ENCODE data around the gene NPAS2.

Gene NPAS2

GRCh38 chr2:100976061-100976460 lies 156.1 kb downstream of the NPAS2 start:
- no peak for DNase-seq

- no peak for DNase-seq
Measured at GRCh38 chr2:100976645-100977391, 156.9 kb downstream of the NPAS2 start.

GRCh38 chr2:100977511-100977910 lies 157.6 kb downstream of the NPAS2 start:
- DNase-seq, result no peak

GRCh38 chr2:100978582-100979191 lies 158.7 kb downstream of the NPAS2 start:
- no peak for DNase-seq

- no peak for DNase-seq
Measured at GRCh38 chr2:100980046-100980445, 160.1 kb downstream of the NPAS2 start.

GRCh38 chr2:100981011-100981410 lies 161.1 kb downstream of the NPAS2 start:
- DNase-seq, result no peak

- no peak for DNase-seq
Measured at GRCh38 chr2:100982431-100982861, 162.5 kb downstream of the NPAS2 start.

DNA sequence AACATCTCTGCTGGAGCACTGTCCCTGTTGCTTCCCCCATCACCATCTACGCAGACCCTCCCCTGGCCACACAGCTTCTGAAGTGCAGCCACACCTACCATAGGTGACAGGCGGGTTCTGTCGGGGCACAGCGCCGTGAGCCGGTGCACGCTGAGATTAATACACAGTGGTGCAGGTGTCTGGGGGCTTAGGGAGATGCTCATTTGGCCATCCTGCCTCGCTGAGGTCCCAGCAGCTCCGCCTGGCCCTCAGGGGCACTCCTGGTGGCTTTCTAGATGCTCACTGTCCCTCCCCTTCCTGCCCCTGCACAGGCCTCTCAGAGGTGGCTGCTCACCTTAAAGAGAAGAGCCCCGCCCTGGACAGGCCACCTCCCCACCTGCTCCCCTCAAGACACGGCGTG lies 163.3 kb downstream of the NPAS2 start:
- no peak for DNase-seq

DNA sequence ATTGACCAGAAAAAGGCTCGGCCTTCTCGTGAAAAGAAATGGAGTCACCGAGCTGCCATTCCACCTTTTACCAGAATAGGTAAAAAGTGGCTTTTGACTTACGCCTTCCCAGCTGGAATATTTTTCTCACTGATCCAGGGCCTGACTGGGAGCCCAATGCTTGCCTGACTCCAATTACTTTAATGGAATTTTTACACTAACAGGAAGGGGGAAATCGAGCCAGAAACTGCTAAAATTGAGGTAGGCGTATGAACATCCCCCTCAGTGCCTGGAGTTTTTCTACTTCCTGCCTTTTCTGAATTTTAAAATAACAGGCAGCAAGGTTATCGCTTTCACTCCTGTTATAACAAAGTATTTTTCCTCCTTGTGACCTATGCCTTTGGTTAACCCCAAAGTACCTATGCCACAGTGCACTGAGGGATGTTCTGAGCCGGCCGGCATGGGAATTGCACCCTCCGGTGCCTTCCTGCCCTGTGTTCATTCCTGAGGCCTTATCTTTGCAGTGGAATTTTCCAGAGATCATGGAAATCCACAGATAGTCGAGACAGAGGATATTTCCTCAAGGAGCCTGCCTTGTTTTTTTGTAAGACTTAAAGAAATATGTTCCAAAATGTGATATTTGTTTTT lies 163.9 kb downstream of the NPAS2 start:
- no peak for DNase-seq

DNA sequence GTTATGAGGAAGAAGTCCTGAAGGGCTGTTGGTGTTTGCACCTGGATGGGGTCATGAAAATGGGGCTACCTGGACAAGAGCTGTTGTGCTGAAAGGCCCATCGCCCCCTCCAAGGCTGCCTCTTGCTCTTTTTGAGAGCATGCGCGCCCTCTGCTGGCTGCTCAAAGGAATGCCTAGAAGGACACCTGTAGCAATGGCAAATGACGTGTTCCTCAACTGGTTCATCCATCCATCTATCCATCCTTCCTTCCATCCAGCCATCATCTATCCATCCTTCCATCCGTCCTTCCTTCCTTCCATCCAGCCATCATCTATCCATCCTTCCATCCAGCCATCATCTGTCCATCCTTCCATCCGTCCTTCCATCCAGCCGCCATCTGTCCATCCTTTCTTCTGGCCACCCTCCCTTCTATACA lies 165.0 kb downstream of the NPAS2 start:
- DNase-seq, result peak; percentile 83

DNA sequence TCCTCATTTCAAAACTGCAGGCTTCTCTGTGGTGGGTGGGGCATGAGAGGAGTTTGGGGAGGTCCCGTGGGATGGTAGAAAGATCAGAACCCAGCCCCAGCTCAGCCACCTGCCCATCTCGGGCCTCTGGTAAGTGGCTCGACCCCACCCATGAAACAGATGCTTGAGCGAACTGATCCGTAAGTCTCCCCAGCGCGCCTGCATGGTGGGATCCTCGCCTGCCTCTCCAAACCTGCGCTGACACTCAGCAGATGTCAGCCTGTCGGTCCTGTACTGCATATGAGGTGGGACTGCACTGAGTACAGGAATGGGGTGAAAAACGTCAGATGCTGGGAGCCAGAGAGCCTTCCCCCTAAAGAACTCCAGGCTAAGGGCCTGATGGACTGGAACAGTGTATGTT lies 166.2 kb downstream of the NPAS2 start:
- DNase-seq, result no peak

- DNase-seq, result no peak
Measured at GRCh38 chr2:100987536-100987935, 167.6 kb downstream of the NPAS2 start.

GRCh38 chr2:100987974-100988373 lies 168.0 kb downstream of the NPAS2 start:
- DNase-seq, result no peak

GRCh38 chr2:100988630-100989417 lies 168.9 kb downstream of the NPAS2 start:
- DNase-seq, result no peak

DNA sequence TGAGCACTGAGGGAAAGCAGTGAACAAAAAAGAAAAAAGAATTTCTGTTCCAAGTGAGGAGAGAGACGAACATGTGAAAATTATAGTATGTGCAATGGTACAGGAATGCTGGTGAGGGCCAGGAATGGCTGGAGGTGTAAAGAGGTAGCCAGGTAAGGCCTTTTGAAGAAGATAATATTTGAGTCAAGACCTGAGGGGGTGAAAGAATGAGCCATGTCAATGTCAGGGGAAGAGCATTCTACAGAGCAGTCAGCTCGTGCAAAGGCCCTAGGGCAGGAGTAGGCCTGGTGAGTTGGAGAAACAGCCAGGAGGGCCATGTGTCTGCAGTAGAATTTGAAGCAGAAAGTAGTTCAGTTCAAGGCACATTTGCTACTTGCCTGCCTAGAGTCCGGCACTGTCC lies 169.7 kb downstream of the NPAS2 start:
- DNase-seq, result no peak

DNA sequence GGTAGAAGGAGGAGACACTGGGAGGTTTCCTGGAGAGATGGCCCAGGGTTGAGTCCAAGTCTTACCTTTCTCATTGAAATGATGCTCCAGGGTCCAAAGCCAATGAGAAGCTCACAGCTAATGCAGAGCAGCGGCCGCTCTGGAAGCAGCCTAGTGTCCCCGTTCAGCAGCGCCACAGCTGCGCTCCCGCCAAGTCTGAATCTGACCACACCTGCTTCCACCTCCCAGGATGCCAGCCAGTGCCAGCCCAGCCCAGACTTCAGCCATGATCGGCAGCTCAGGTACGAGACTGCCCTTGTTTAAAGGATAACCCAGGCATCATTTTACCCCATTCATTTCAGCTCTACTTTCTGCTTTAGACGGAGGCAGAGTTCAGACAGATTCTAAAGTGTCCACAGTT lies 170.2 kb downstream of the NPAS2 start:
- DNase-seq, result no peak

- no peak for DNase-seq
Measured at GRCh38 chr2:100990650-100991403, 170.9 kb downstream of the NPAS2 start.

DNA sequence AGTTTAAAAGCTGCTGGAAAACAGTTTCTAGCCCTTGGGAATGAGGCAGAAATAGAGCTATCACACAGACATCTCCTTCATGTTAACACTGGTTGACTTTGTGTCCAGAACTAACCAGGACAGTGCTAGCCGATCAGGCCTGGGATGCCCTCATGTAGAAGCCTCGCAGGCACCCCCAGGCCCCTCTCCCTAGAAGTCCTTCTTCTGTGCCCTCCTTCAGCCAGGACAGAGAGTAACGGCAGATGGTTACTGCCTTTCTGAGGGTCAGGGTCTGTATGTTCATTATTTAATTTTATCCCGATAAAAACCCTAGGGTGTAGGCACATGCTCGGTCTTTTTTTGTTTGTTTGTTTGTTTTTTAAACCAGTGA lies 171.4 kb downstream of the NPAS2 start:
- DNase-seq, result no peak

DNA sequence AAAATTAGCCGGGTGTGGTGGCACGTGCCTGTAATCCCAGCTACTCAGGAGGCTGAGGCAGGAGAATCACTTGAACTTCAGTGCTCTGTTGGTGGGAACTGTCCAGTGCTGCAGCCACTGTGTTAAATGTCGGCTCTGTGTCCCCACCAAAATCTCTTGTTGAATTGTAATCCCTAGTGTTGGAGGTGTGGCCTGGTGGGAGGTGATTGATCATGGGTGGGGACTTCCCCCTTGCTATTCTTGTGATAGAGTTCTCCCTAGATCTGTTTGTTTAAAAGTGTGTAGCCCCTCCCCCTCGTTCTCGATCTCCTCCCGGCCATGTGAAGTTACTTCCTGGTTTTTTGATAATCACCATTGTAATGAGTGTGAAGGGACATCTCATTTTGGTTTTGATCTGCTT lies 172.3 kb downstream of the NPAS2 start:
- DNase-seq, result no peak

DNA sequence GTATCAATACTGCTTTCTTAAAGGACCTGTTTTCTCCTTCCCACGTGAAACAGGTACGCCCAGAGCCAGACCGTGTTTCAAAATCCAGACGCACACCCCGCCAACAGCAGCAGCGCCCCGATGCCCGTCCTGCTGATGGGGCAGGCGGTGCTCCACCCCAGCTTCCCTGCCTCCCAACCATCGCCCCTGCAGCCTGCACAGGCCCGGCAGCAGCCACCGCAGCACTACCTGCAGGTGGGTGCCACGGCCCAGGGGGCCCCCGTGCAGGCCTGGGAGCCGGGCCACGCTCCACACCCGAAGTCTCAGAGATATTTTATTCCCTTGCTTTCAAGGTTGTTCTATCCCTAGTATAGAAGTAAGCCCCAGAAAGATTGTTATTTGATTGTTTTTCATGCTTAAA lies 173.4 kb downstream of the NPAS2 start:
- no peak for DNase-seq

GRCh38 chr2:100995309-100996075 lies 175.6 kb downstream of the NPAS2 start:
- DNase-seq, result no peak

Measured in hematopoietic multipotent progenitor cell treated with erythropoietin and hydrocortisone succinate and interleukin-3 and kit ligand, for 6 days (in vitro differentiated cells).